DND-41 (cell line): ENCODE measurements around the gene SOX30.

Experiments
- ATAC-seq: fragments of 200-7000 bp; cut with Tn5 transposase; 3 replicates; pipeline ENCODE4 v1.9.1; 2021; ENCODE audit warnings: low read depth; ENCODE audit not compliant: insufficient read depth
- DNase-seq: peaks from one replicate; pipeline ENCODE4 v3.0.0-alpha.2; 2020
- H2AFZ ChIP-seq: 2 replicates; pipeline ENCODE4 v1.6.0; 2012; ENCODE audit warnings: low read depth, low read length
- H3K27ac ChIP-seq: 2 replicates; pipeline ENCODE4 v1.5.1; 2012; ENCODE audit warnings: low read length, inconsistent platforms
- H3K27me3 ChIP-seq: fragments of 200-600 bp; sonication (generic); 2 replicates; pipeline ENCODE4 v1.6.0; 2012; ENCODE audit warnings: low read length, mild to moderate bottlenecking, inconsistent platforms; ENCODE audit not compliant: insufficient read depth, poor library complexity
- H3K36me3 ChIP-seq: 2 replicates; pipeline ENCODE4 v1.5.1; 2012; ENCODE audit warnings: low read length, inconsistent platforms; ENCODE audit not compliant: insufficient read depth
- H3K4me1 ChIP-seq: 2 replicates; pipeline ENCODE4 v1.5.1; 2012; ENCODE audit warnings: mild to moderate bottlenecking, low read length; ENCODE audit not compliant: insufficient read depth
- H3K4me2 ChIP-seq: 2 replicates; pipeline ENCODE4 v1.6.0; 2012; ENCODE audit warnings: mild to moderate bottlenecking, moderate library complexity, low read length, inconsistent platforms; ENCODE audit not compliant: insufficient read depth
- H3K4me3 ChIP-seq, 2 experiments: fragments of 200-600 bp in 1 of 2; shearing (Covaris generic) in 1 of 2; 2 replicates each; pipeline ENCODE4 v1.5.1; 2012 to 2016; ENCODE audit warnings: inconsistent platforms in 2 of 2, low read length in 2 of 2, mild to moderate bottlenecking in 2 of 2, low read depth in 1 of 2, moderate library complexity in 1 of 2
- H3K79me2 ChIP-seq: 2 replicates; pipeline ENCODE4 v1.6.0; 2012; ENCODE audit warnings: low read length, inconsistent platforms; ENCODE audit not compliant: insufficient read depth
- H3K9ac ChIP-seq: 2 replicates; pipeline ENCODE4 v1.6.0; 2012; ENCODE audit warnings: low read depth, mild to moderate bottlenecking, inconsistent platforms, low read length, moderate library complexity
- H3K9me3 ChIP-seq: 2 replicates; pipeline ENCODE4 v1.5.1; 2012; ENCODE audit warnings: low read length, moderate library complexity, mild to moderate bottlenecking, inconsistent platforms; ENCODE audit not compliant: insufficient read depth, severe bottlenecking
- H4K20me1 ChIP-seq: 2 replicates; pipeline ENCODE4 v1.6.0; 2012; ENCODE audit warnings: low read length; ENCODE audit not compliant: insufficient read depth
- CTCF ChIP-seq: IDR thresholded peaks from 2 replicates; pipeline ENCODE4 v1.5.1; 2012; ENCODE audit warnings: borderline replicate concordance, low read length, moderate library complexity, mild to moderate bottlenecking; ENCODE audit not compliant: poor library complexity, severe bottlenecking; ENCODE audit errors: extremely low read depth
- EZH2 ChIP-seq: IDR thresholded peaks from 3 replicates; pipeline ENCODE4 v1.6.1; 2012; ENCODE audit warnings: borderline replicate concordance, low read depth, mild to moderate bottlenecking, moderate library complexity, low read length, inconsistent platforms; ENCODE audit not compliant: severe bottlenecking

The SOX30 gene

GRCh38 chr5:157578079-157578780 lies 74.0 kb downstream of the SOX30 start:
- no peak overlapping the region for H3K9ac ChIP-seq
- H3K27ac ChIP-seq = no peak overlapping the region
- no peak overlapping the region for H3K4me2 ChIP-seq
- no peak overlapping the region for H2AFZ ChIP-seq
- TF ChIP-seq CTCF (no peak), EZH2 (no peak)
- H3K4me1 ChIP-seq = peaks cover 19% of the 10 kb centered on the region
- no peaks in the 10 kb centered on the region for H3K9me3 ChIP-seq
- H3K79me2 ChIP-seq = 0 out of 2 replicates have a peak, but pooled peaks cover 4% of the 10 kb centered on the region
- H3K27me3 ChIP-seq = peaks cover 5% of the 10 kb centered on the region
- H3K36me3 ChIP-seq = no peaks in the 10 kb centered on the region
- no peak for DNase-seq
- peaks cover 5% of the 10 kb centered on the region; the same call in 1 of the 2 replicates for H4K20me1 ChIP-seq
- no peak for ATAC-seq
- H3K4me3 ChIP-seq = no peak overlapping the region

- no peak overlapping the region for H3K4me2 ChIP-seq
- H3K27ac ChIP-seq = no peak overlapping the region
- DNase-seq = no peak
Observed at GRCh38 chr5:157576678-157577077, 75.6 kb downstream of the SOX30 start.

More at GRCh38 chr5:157576678-157577077, 75.6 kb downstream of the SOX30 start:
- Histone ChIP-seq H3K9me3 (no peaks in the 10 kb centered on the region), H2AFZ (no peak overlapping the region), H3K79me2 (0 out of 2 replicates have a peak, but pooled peaks cover 4% of the 10 kb centered on the region), H4K20me1 (peaks cover 5% of the 10 kb centered on the region; the same call in 1 of the 2 replicates), H3K27me3 (peaks cover 5% of the 10 kb centered on the region), H3K4me1 (peaks cover 19% of the 10 kb centered on the region), H3K36me3 (no peaks in the 10 kb centered on the region), H3K9ac (no peak overlapping the region), H3K4me3 (no peak overlapping the region)
- TF ChIP-seq EZH2 (no peak), CTCF (no peak)
- no peak for ATAC-seq
